ENCODE results near the gene POLDIP2. TPM values are rescaled to one million over a fixed set of nuclear protein-coding genes. Genes with fewer than 3 reads are reported as not detected.

Gene POLDIP2
- total and polyA plus RNA-seq, 2 donors (not counting 1 experiment from before 2014, with no cell fraction given): 79.3 to 89.2 TPM

- no peak overlapping the region for H3K4me3 ChIP-seq (replicated peaks in 1 of 4; ENCODE audit: control extremely low read depth in 1 of 4, insufficient read depth in 1 of 4, low read depth in 3 of 4, low read length in 4 of 4)
- H3K36me3 ChIP-seq (ENCODE audit: control insufficient read depth, insufficient read depth, low read length): no peaks in the 10 kb centered on the region
- no peaks in the 10 kb centered on the region for H3K27me3 ChIP-seq (ENCODE audit: control insufficient read depth, insufficient read depth, low read length)
- H3K4me2 ChIP-seq (ENCODE audit: extremely low read depth, insufficient read depth, low read length): no peak overlapping the region
- H4K20me1 ChIP-seq (ENCODE audit: control insufficient read depth, extremely low read depth, insufficient read depth, low read length): no peaks in the 10 kb centered on the region
- H3K4me1 ChIP-seq (ENCODE audit: control insufficient read depth, extremely low read depth, insufficient read depth, low read length): no peaks in the 10 kb centered on the region
- H3K9ac ChIP-seq (ENCODE audit: insufficient read depth, low read length): no peak overlapping the region
- TF ChIP-seq EZH2 (IDR thresholded peaks at IDR 0.05; ENCODE audit: low read length, missing control alignments) (no peak), CTCF (conservative IDR thresholded peaks at IDR 0.05 in 1 of 2, IDR thresholded peaks at IDR 0.05 in 1 of 2; ENCODE audit: low read depth in 1 of 2, low read length in 2 of 2) (peak in 1 of 2 donors; percentile 35)
- no peak overlapping the region for H3K27ac ChIP-seq (ENCODE audit: insufficient read depth, low read length)
- H3K9me3 ChIP-seq (ENCODE audit: control insufficient read depth, insufficient read depth, low read depth, low read length): no peaks in the 10 kb centered on the region
- H3K79me2 ChIP-seq (ENCODE audit: control insufficient read depth, insufficient read depth, low read length): no peaks in the 10 kb centered on the region
- no peak for DNase-seq (ENCODE audit: low read depth in 2 of 2)
- H2AFZ ChIP-seq (ENCODE audit: low read length): no peak overlapping the region
Measured at GRCh38 chr17:28381141-28381825, 24.0 kb upstream of the POLDIP2 start.

GRCh38 chr17:28379814-28380801 lies 22.8 kb upstream of the POLDIP2 start:
- Histone ChIP-seq H3K36me3 (ENCODE audit: control insufficient read depth, insufficient read depth, low read length) (no peaks in the 10 kb centered on the region), H3K9ac (ENCODE audit: insufficient read depth, low read length) (no peak overlapping the region), H3K4me2 (ENCODE audit: extremely low read depth, insufficient read depth, low read length) (no peak overlapping the region), H3K4me3 (replicated peaks in 1 of 4; ENCODE audit: control extremely low read depth in 1 of 4, insufficient read depth in 1 of 4, low read depth in 3 of 4, low read length in 4 of 4) (no peak overlapping the region), H3K4me1 (ENCODE audit: control insufficient read depth, extremely low read depth, insufficient read depth, low read length) (no peaks in the 10 kb centered on the region), H4K20me1 (ENCODE audit: control insufficient read depth, extremely low read depth, insufficient read depth, low read length) (no peaks in the 10 kb centered on the region), H3K79me2 (ENCODE audit: control insufficient read depth, insufficient read depth, low read length) (no peaks in the 10 kb centered on the region), H3K27ac (ENCODE audit: insufficient read depth, low read length) (no peak overlapping the region), H2AFZ (ENCODE audit: low read length) (no peak overlapping the region), H3K27me3 (ENCODE audit: control insufficient read depth, insufficient read depth, low read length) (no peaks in the 10 kb centered on the region), H3K9me3 (ENCODE audit: control insufficient read depth, insufficient read depth, low read depth, low read length) (no peaks in the 10 kb centered on the region)
- DNase-seq (ENCODE audit: low read depth in 2 of 2): peak in 1 of 2 donors; percentile 62
- no peak for TF ChIP-seq EZH2 (IDR thresholded peaks at IDR 0.05; ENCODE audit: low read length, missing control alignments)
- no peak for TF ChIP-seq CTCF (conservative IDR thresholded peaks at IDR 0.05 in 1 of 2, IDR thresholded peaks at IDR 0.05 in 1 of 2; ENCODE audit: low read depth in 1 of 2, low read length in 2 of 2)

- H3K9ac ChIP-seq (ENCODE audit: insufficient read depth, low read length): no peak overlapping the region
- H3K27me3 ChIP-seq (ENCODE audit: control insufficient read depth, insufficient read depth, low read length): no peaks in the 10 kb centered on the region
- H3K9me3 ChIP-seq (ENCODE audit: control insufficient read depth, insufficient read depth, low read depth, low read length): no peaks in the 10 kb centered on the region
- no peaks in the 10 kb centered on the region for H4K20me1 ChIP-seq (ENCODE audit: control insufficient read depth, extremely low read depth, insufficient read depth, low read length)
- peaks cover 4% of the 10 kb centered on the region for H3K79me2 ChIP-seq (ENCODE audit: control insufficient read depth, insufficient read depth, low read length)
- H3K4me2 ChIP-seq (ENCODE audit: extremely low read depth, insufficient read depth, low read length): peak overlapping the region; percentile 95
- peak overlapping the region in 3 of 4 experiments; percentile 66 to 72 (median 68) for H3K4me3 ChIP-seq (replicated peaks in 1 of 4; ENCODE audit: control extremely low read depth in 1 of 4, insufficient read depth in 1 of 4, low read depth in 3 of 4, low read length in 4 of 4)
- H2AFZ ChIP-seq (ENCODE audit: low read length): no peak overlapping the region
- no peak overlapping the region for H3K27ac ChIP-seq (ENCODE audit: insufficient read depth, low read length)
- H3K4me1 ChIP-seq (ENCODE audit: control insufficient read depth, extremely low read depth, insufficient read depth, low read length): peaks cover 9% of the 10 kb centered on the region
- TF ChIP-seq EZH2 (IDR thresholded peaks at IDR 0.05; ENCODE audit: low read length, missing control alignments): no peak
- no peak for TF ChIP-seq CTCF (conservative IDR thresholded peaks at IDR 0.05 in 1 of 2, IDR thresholded peaks at IDR 0.05 in 1 of 2; ENCODE audit: low read depth in 1 of 2, low read length in 2 of 2)
- DNase-seq (ENCODE audit: low read depth in 2 of 2): no peak
- no peaks in the 10 kb centered on the region for H3K36me3 ChIP-seq (ENCODE audit: control insufficient read depth, insufficient read depth, low read length)
Measured at GRCh38 chr17:28372945-28373274, 15.6 kb upstream of the POLDIP2 start.

Measured in fibroblast of lung (primary cell).